ENCODE data around the gene SLC7A1. TPM values are rescaled to one million over a fixed set of nuclear protein-coding genes. Genes with fewer than 3 reads are reported as not detected.

SLC7A1 gene
- total RNA-seq, 1 donor from 2014 or later = 91.5 TPM

DNA sequence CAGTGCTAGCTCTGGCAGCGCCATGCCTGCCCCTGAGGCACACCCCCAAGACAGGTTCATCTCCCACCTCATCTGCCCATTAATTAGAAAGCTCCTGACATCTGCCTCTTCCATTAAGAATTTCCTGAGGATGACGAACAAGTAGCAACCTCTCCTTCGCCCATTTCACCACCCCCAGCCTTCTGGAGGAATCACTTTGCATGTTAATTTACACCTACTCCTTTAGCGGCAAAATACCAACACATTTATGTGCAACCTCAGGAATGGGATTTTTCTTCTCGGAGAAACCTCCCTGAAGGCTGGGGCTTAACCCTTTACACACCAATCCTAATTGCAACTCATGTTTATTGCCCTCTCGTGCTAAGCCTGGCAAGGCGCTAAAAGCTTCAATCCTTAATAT is 13.8 kb downstream of the SLC7A1 start:
- no peaks in the 10 kb centered on the region for H3K27me3 ChIP-seq (ENCODE audit: control insufficient read depth, insufficient read depth, low read length)
- TF ChIP-seq, protein P1, sequence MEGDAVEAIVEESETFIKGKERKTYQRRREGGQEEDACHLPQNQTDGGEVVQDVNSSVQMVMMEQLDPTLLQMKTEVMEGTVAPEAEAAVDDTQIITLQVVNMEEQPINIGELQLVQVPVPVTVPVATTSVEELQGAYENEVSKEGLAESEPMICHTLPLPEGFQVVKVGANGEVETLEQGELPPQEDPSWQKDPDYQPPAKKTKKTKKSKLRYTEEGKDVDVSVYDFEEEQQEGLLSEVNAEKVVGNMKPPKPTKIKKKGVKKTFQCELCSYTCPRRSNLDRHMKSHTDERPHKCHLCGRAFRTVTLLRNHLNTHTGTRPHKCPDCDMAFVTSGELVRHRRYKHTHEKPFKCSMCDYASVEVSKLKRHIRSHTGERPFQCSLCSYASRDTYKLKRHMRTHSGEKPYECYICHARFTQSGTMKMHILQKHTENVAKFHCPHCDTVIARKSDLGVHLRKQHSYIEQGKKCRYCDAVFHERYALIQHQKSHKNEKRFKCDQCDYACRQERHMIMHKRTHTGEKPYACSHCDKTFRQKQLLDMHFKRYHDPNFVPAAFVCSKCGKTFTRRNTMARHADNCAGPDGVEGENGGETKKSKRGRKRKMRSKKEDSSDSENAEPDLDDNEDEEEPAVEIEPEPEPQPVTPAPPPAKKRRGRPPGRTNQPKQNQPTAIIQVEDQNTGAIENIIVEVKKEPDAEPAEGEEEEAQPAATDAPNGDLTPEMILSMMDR (IDR thresholded peaks at IDR 0.05; ENCODE audit: insufficient read depth, low read length, poor library complexity, severe bottlenecking) = no peak
- no peak overlapping the region for H3K4me3 ChIP-seq (ENCODE audit: low read depth, low read length)
- DNase-seq (ENCODE audit: low read depth) = no peak
- no peaks in the 10 kb centered on the region for H3K36me3 ChIP-seq (ENCODE audit: control insufficient read depth, insufficient read depth, low read length)

DNA sequence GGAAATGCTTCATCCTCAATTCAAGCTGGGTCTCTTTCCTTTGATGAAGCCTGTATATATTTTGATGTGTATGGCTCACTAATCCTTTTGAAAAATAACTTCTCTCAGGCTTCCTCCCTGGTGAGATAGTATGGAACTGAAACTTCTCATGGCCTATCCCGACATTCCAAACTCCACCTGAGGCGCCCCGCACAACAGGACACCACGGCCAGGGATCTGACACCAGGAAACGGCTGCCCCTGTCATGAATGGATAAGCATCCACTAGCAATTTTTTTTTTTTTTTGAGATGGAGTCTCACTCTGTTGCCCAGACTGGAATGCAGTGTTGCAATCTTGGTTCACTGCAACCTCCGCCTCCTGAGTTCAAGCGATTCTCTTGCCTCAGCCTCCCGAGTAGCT is 16.4 kb downstream of the SLC7A1 start:
- H3K36me3 ChIP-seq (ENCODE audit: control insufficient read depth, insufficient read depth, low read length) = no peaks in the 10 kb centered on the region
- no peak overlapping the region for H3K4me3 ChIP-seq (ENCODE audit: low read depth, low read length)
- no peak for DNase-seq (ENCODE audit: low read depth)
- H3K27me3 ChIP-seq (ENCODE audit: control insufficient read depth, insufficient read depth, low read length) = no peaks in the 10 kb centered on the region
- TF ChIP-seq, protein P1 (IDR thresholded peaks at IDR 0.05; ENCODE audit: insufficient read depth, low read length, poor library complexity, severe bottlenecking) = no peak

DNA sequence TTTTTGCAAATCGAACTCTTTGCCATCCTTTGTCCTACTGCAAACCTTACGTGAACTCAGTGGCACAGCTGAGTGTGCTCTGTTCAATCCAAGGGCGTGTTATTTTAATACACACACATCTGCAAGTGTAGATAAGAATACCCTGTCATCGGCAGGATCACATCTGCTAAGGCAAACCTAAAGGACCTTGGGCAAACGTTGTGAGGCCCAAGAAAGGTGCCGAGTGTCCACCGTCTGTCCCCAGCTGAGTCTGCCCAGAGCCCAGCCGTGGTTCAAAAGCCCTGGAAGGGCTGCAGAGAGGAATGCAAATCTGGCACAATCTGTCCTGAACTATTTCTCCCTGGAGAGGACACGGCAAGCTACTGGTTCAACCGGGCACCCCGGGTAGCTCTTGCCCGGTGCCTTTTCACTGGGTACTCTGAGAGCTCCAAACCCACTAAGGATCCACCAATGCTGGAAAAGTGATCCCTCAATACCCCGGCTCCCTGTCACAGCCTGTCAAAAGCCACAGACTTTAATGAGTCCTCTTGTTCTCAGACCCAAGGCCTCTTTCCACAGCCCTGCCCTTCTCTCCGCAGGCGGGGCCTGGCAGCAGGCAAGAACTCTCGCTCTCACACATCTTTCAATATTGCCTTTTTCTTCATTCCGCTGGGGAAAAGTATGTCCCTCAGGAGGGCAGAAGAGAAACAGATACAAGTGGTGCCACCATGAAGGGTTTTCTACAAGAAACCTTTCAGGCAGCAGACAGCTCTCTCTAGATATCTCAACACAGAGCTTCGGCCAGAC is 17.0 kb downstream of the SLC7A1 start:
- TF ChIP-seq, protein P1 (IDR thresholded peaks at IDR 0.05; ENCODE audit: insufficient read depth, low read length, poor library complexity, severe bottlenecking) = no peak
- no peak for DNase-seq (ENCODE audit: low read depth)
- Histone ChIP-seq H3K36me3 (ENCODE audit: control insufficient read depth, insufficient read depth, low read length) (no peaks in the 10 kb centered on the region), H3K27me3 (ENCODE audit: control insufficient read depth, insufficient read depth, low read length) (no peaks in the 10 kb centered on the region), H3K4me3 (ENCODE audit: low read depth, low read length) (no peak overlapping the region)

DNA sequence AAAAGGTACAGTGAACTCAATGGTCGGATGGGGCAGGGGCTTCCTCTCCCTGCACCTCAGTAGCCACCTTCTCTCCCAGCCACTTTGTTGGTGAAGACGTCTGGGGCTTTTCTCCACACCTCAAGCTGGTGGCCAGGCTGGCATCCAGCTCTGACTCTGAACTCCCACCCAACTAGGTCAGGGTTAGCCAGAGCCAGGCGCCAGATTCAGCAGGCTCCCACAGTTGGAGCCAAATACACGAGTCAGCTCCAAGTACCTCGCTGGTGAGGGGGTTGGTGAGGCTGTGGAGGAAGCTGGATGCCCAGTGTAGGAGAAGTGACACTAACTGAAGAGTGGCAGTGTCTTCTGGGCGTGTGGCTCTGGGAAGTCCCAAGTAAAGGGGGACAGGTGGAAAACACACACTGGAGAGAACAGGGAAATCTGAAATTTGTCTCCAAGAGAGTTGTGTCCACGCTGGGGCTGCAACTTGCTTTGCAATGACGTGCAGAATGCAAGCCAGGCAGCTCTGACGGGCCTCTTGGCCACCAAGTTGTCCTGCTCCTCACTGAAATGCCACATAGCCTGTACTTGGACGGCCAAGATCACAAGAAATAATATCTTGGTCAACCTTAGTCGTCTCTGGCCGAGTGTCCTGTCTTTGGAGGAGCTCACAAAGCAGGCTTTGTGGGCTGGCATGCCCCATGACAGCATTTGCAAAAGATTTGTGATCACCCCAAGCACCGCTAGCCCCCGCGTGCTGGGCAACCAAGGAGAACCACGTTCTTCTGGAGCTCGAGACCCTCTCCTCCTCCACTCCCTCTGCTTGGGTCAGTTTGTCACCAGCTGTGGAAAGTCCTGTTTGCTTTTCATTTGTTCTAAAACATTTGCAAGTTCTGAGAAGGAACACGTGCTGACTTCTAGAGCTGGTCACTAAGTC is 18.1 kb downstream of the SLC7A1 start:
- no peak for DNase-seq (ENCODE audit: low read depth)
- TF ChIP-seq, protein P1 (IDR thresholded peaks at IDR 0.05; ENCODE audit: insufficient read depth, low read length, poor library complexity, severe bottlenecking) = no peak
- H3K36me3 ChIP-seq (ENCODE audit: control insufficient read depth, insufficient read depth, low read length) = no peaks in the 10 kb centered on the region

DNA sequence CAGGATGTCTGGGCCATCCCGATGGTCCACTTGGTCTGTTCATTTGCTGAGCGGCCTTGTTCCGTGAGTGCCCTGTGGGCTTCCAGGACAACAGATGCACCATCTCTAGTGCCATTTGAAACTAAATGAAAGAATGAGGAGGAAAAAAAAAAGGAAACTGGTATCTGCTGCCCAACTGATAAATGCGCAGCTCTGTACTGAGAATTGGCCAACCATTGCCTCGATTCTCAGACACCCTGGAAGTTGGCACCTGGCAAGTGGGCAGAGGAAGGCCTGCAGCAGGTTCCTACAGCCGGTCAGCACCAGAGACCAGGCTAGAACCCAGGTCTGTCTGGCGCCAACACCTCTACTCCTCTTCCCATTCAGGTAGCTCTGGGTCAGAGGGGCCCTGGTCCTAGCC is 18.9 kb downstream of the SLC7A1 start:
- no peaks in the 10 kb centered on the region for H3K36me3 ChIP-seq (ENCODE audit: control insufficient read depth, insufficient read depth, low read length)
- no peak for DNase-seq (ENCODE audit: low read depth)
- H3K4me3 ChIP-seq (ENCODE audit: low read depth, low read length) = no peak overlapping the region
- TF ChIP-seq, protein P1 (IDR thresholded peaks at IDR 0.05; ENCODE audit: insufficient read depth, low read length, poor library complexity, severe bottlenecking) = no peak
- no peaks in the 10 kb centered on the region for H3K27me3 ChIP-seq (ENCODE audit: control insufficient read depth, insufficient read depth, low read length)

More for the DNA sequence above, 18.1 kb downstream of the SLC7A1 start:
- Histone ChIP-seq H3K4me3 (ENCODE audit: low read depth, low read length) (no peak overlapping the region), H3K27me3 (ENCODE audit: control insufficient read depth, insufficient read depth, low read length) (no peaks in the 10 kb centered on the region)
